Measurements from ENCODE around the gene SIRT2. TPM values are rescaled to one million over a fixed set of nuclear protein-coding genes. Genes with fewer than 3 reads are reported as not detected.
A peak's percentile ranks its signal among the peaks of the same experiment; 100 is the strongest.

The SIRT2 gene
- total RNA-seq, 1 donor from 2014 or later: 125 TPM

DNA sequence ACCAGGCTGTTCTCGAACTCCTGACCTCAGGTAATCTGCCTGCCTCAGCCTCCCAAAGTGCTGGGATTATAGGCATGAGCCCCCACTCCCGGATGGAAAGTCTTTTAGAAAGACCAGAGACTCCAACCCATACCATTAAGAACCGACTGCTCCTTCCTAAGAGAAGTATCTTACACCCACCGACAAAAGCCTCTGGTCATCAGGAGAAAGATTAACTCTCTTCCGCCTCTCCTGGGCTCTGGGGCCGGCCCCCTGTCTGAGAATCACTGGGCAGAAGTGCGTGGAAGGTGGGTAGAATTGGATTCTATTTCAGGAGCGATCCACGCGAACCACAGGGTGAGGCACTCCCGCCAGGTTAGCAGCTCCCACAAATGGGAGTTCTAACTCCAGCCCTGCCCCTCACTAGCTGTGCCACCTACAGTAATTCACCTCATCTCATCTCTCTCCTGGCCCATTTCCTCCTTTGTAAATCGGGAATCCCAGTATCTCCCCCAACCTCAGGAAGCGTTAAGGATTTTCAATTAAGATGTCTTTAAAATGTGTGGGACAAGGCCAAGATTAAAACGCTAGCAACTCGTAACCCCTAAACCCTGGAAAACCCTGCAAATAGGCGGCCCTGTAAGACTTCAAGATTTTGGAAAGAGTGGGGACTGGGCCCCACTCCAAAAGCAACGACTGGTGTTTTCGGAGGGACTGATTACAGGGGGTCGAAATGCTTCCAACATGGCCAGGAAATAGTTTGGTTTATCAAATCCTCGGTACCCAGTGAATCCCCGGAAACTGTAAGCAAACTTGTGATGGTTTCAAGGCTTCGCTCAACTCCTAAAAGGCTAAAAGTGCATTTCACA is 50.9 kb downstream of the SIRT2 start:
- Histone ChIP-seq H3K27ac (ENCODE audit: low read depth, low read length) (peak overlapping the region; percentile 100), H3K4me1 (ENCODE audit: control insufficient read depth in 3 of 3, insufficient read depth in 3 of 3, low read length in 3 of 3) (peaks cover 59 to 70% (median 64%) of the 10 kb centered on the region in 3 donors), H3K27me3 (ENCODE audit: control insufficient read depth in 3 of 3, insufficient read depth in 3 of 3, low read length in 3 of 3) (no peaks in the 10 kb centered on the region), H3K4me3 (ENCODE audit: low read length in 3 of 3) (peak overlapping the region; percentile 66 to 91 (median 74)), H3K36me3 (ENCODE audit: control insufficient read depth in 3 of 3, insufficient read depth in 3 of 3, low read length in 3 of 3) (peaks cover 35 to 51% (median 40%) of the 10 kb centered on the region in 3 donors), H3K9me3 (ENCODE audit: control insufficient read depth in 3 of 3, low read length in 3 of 3) (no peaks in the 10 kb centered on the region), H3K9ac (ENCODE audit: low read depth in 1 of 3, low read length in 3 of 3) (peak overlapping the region; percentile 74 to 90 (median 79))

- peaks cover 59 to 73% (median 63%) of the 10 kb centered on the region in 3 donors for H3K36me3 ChIP-seq (ENCODE audit: control insufficient read depth in 3 of 3, insufficient read depth in 3 of 3, low read length in 3 of 3)
- peak overlapping the region in 2 of 3 donors; percentile 32 to 45 for H3K4me3 ChIP-seq (ENCODE audit: low read length in 3 of 3)
- peaks cover 58 to 80% (median 71%) of the 10 kb centered on the region in 3 donors for H3K4me1 ChIP-seq (ENCODE audit: control insufficient read depth in 3 of 3, insufficient read depth in 3 of 3, low read length in 3 of 3)
- no peaks in the 10 kb centered on the region for H3K27me3 ChIP-seq (ENCODE audit: control insufficient read depth in 3 of 3, insufficient read depth in 3 of 3, low read length in 3 of 3)
- H3K9me3 ChIP-seq (ENCODE audit: control insufficient read depth in 3 of 3, low read length in 3 of 3): no peaks in the 10 kb centered on the region
- H3K9ac ChIP-seq (ENCODE audit: low read depth in 1 of 3, low read length in 3 of 3): peak overlapping the region; percentile 2 to 69 (median 63)
- H3K27ac ChIP-seq (ENCODE audit: low read depth, low read length): peak overlapping the region; percentile 100
Measured at GRCh38 chr19:38846097-38846496, 53.3 kb downstream of the SIRT2 start.

GRCh38 chr19:38845374-38846024 is 53.9 kb downstream of the SIRT2 start:
- peak overlapping the region; percentile 100 for H3K27ac ChIP-seq (ENCODE audit: low read depth, low read length)
- peak overlapping the region; percentile 2 to 69 (median 63) for H3K9ac ChIP-seq (ENCODE audit: low read depth in 1 of 3, low read length in 3 of 3)
- peak overlapping the region in 1 of 3 donors; percentile 32 for H3K4me3 ChIP-seq (ENCODE audit: low read length in 3 of 3)
- H3K27me3 ChIP-seq (ENCODE audit: control insufficient read depth in 3 of 3, insufficient read depth in 3 of 3, low read length in 3 of 3): no peaks in the 10 kb centered on the region
- H3K4me1 ChIP-seq (ENCODE audit: control insufficient read depth in 3 of 3, insufficient read depth in 3 of 3, low read length in 3 of 3): peaks cover 59 to 80% (median 71%) of the 10 kb centered on the region in 3 donors
- peaks cover 64 to 78% (median 69%) of the 10 kb centered on the region in 3 donors for H3K36me3 ChIP-seq (ENCODE audit: control insufficient read depth in 3 of 3, insufficient read depth in 3 of 3, low read length in 3 of 3)
- H3K9me3 ChIP-seq (ENCODE audit: control insufficient read depth in 3 of 3, low read length in 3 of 3): no peaks in the 10 kb centered on the region

- Histone ChIP-seq H3K36me3 (ENCODE audit: control insufficient read depth in 3 of 3, insufficient read depth in 3 of 3, low read length in 3 of 3) (peaks cover 73 to 89% (median 77%) of the 10 kb centered on the region in 3 donors), H3K9me3 (ENCODE audit: control insufficient read depth in 3 of 3, low read length in 3 of 3) (no peaks in the 10 kb centered on the region), H3K4me1 (ENCODE audit: control insufficient read depth in 3 of 3, insufficient read depth in 3 of 3, low read length in 3 of 3) (peaks cover 68 to 92% (median 84%) of the 10 kb centered on the region in 3 donors), H3K9ac (ENCODE audit: low read depth in 1 of 3, low read length in 3 of 3) (peak overlapping the region in 1 of 3 donors; percentile 45), H3K27me3 (ENCODE audit: control insufficient read depth in 3 of 3, insufficient read depth in 3 of 3, low read length in 3 of 3) (no peaks in the 10 kb centered on the region), H3K27ac (ENCODE audit: low read depth, low read length) (peak overlapping the region; percentile 100), H3K4me3 (ENCODE audit: low read length in 3 of 3) (no peak overlapping the region)
Measured at GRCh38 chr19:38844093-38844686, 55.2 kb downstream of the SIRT2 start.

- Histone ChIP-seq H3K9me3 (ENCODE audit: control insufficient read depth in 3 of 3, low read length in 3 of 3) (no peaks in the 10 kb centered on the region), H3K9ac (ENCODE audit: low read depth in 1 of 3, low read length in 3 of 3) (peak overlapping the region in 2 of 3 donors; percentile 16 to 40), H3K27me3 (ENCODE audit: control insufficient read depth in 3 of 3, insufficient read depth in 3 of 3, low read length in 3 of 3) (no peaks in the 10 kb centered on the region), H3K4me1 (ENCODE audit: control insufficient read depth in 3 of 3, insufficient read depth in 3 of 3, low read length in 3 of 3) (peaks cover 70 to 92% (median 86%) of the 10 kb centered on the region in 3 donors), H3K27ac (ENCODE audit: low read depth, low read length) (peak overlapping the region; percentile 100), H3K36me3 (ENCODE audit: control insufficient read depth in 3 of 3, insufficient read depth in 3 of 3, low read length in 3 of 3) (peaks cover 83 to 90% (median 86%) of the 10 kb centered on the region in 3 donors), H3K4me3 (ENCODE audit: low read length in 3 of 3) (no peak overlapping the region)
Measured at GRCh38 chr19:38843175-38843758, 56.2 kb downstream of the SIRT2 start.

DNA sequence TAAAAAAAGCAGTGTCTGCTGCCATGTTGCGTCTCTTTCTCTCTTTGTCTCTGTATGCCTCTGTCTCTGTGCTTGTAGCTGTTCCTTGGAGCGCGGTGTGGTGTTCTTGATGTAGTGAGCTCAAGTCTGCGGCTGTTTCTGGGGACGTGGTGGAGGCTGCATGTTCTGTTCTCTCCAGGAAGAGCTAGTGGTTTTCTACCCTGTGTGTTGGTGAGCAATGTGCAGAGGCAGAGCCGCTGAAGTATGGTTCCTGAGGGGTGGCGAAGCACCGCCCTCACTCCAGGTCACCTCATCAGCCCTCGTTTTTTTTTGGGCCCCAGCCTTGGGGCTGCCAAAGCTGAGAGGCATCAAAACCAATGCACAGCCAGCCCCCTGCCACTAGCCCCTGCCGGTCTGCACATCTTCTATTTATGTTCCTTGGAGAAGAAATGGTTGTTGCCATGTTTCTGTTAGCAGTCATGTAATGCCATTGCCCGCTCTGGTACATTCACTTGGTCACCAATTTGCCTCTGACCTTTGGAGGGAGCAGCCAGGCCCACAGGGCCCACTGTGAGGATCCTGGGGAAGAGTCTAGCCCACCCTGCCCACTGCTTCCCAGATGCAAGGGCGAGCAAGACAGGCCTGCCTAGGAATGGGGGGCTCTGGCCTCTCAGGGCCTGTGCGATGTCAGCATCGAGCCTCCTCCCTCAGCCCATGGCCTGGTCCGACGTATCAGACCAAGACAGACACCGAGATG is 56.8 kb downstream of the SIRT2 start:
- peak overlapping the region; percentile 100 for H3K27ac ChIP-seq (ENCODE audit: low read depth, low read length)
- no peaks in the 10 kb centered on the region for H3K27me3 ChIP-seq (ENCODE audit: control insufficient read depth in 3 of 3, insufficient read depth in 3 of 3, low read length in 3 of 3)
- no peaks in the 10 kb centered on the region for H3K9me3 ChIP-seq (ENCODE audit: control insufficient read depth in 3 of 3, low read length in 3 of 3)
- H3K4me3 ChIP-seq (ENCODE audit: low read length in 3 of 3): peak overlapping the region in 1 of 3 donors; percentile 22
- peaks cover 89 to 94% (median 90%) of the 10 kb centered on the region in 3 donors for H3K36me3 ChIP-seq (ENCODE audit: control insufficient read depth in 3 of 3, insufficient read depth in 3 of 3, low read length in 3 of 3)
- peaks cover 70 to 92% (median 86%) of the 10 kb centered on the region in 3 donors for H3K4me1 ChIP-seq (ENCODE audit: control insufficient read depth in 3 of 3, insufficient read depth in 3 of 3, low read length in 3 of 3)
- peak overlapping the region in 1 of 3 donors; percentile 40 for H3K9ac ChIP-seq (ENCODE audit: low read depth in 1 of 3, low read length in 3 of 3)

DNA sequence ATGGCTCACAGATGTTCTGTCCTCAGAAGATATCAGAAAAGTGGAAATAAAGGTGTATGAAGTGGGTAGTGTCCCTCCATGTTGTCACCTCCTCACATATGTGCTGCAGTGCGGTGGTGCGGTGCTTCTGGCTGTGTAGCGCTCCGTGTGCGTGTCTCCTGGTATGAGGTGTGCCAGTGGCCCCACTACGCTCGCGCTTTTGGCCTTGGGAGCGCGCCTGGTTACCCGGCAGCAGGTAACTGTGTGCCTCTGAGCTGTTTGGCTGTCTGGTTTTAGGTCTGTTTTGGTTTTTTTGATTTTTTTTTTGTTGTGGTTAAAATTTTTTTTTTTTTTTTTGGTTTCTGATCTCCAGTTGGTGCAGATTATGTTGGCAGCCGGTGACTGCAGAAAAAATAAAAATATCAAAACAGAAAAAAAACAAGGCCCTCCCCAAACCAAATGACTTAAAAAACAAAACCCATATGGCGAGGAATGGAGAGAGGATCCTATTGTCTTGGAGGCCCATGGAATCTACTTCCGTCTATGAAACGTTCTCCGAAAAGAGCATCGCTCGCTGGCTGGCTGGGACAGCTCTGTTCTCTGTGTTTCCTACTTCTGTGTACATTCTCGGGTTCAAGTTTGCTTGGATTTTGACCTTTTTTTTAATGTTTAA is 57.5 kb downstream of the SIRT2 start:
- Histone ChIP-seq H3K4me3 (ENCODE audit: low read length in 3 of 3) (peak overlapping the region in 1 of 3 donors; percentile 35), H3K27ac (ENCODE audit: low read depth, low read length) (peak overlapping the region; percentile 92), H3K4me1 (ENCODE audit: control insufficient read depth in 3 of 3, insufficient read depth in 3 of 3, low read length in 3 of 3) (peaks cover 68 to 92% (median 86%) of the 10 kb centered on the region in 3 donors), H3K36me3 (ENCODE audit: control insufficient read depth in 3 of 3, insufficient read depth in 3 of 3, low read length in 3 of 3) (peaks cover 90 to 94% (median 90%) of the 10 kb centered on the region in 3 donors), H3K27me3 (ENCODE audit: control insufficient read depth in 3 of 3, insufficient read depth in 3 of 3, low read length in 3 of 3) (no peaks in the 10 kb centered on the region), H3K9me3 (ENCODE audit: control insufficient read depth in 3 of 3, low read length in 3 of 3) (no peaks in the 10 kb centered on the region), H3K9ac (ENCODE audit: low read depth in 1 of 3, low read length in 3 of 3) (peak overlapping the region in 1 of 3 donors; percentile 40)

- Histone ChIP-seq H3K36me3 (ENCODE audit: control insufficient read depth in 3 of 3, insufficient read depth in 3 of 3, low read length in 3 of 3) (peaks cover 88 to 93% (median 88%) of the 10 kb centered on the region in 3 donors), H3K4me3 (ENCODE audit: low read length in 3 of 3) (peak overlapping the region in 1 of 3 donors; percentile 35), H3K9ac (ENCODE audit: low read depth in 1 of 3, low read length in 3 of 3) (peak overlapping the region; percentile 4 to 80 (median 57)), H3K9me3 (ENCODE audit: control insufficient read depth in 3 of 3, low read length in 3 of 3) (no peaks in the 10 kb centered on the region), H3K4me1 (ENCODE audit: control insufficient read depth in 3 of 3, insufficient read depth in 3 of 3, low read length in 3 of 3) (peaks cover 68 to 92% (median 85%) of the 10 kb centered on the region in 3 donors), H3K27ac (ENCODE audit: low read depth, low read length) (peak overlapping the region; percentile 92), H3K27me3 (ENCODE audit: control insufficient read depth in 3 of 3, insufficient read depth in 3 of 3, low read length in 3 of 3) (no peaks in the 10 kb centered on the region)
Measured at GRCh38 chr19:38841180-38841766, 58.1 kb downstream of the SIRT2 start.
